GM18498 (cell line): ENCODE results near the gene TBCB.
"Not testable (repeated sequence)": the region's sequence is repeated elsewhere in the genome, so short reads cannot be mapped to it uniquely, and the experiment has no call there.

Source experiments
- ATAC-seq: cut with Tn5 transposase; IDR thresholded peaks from one replicate; pipeline ENCODE4 v1.9.1; 2021; ENCODE audit warnings: mild to moderate bottlenecking, moderate library complexity; ENCODE audit not compliant: unreplicated experiment

TBCB gene, protein sequence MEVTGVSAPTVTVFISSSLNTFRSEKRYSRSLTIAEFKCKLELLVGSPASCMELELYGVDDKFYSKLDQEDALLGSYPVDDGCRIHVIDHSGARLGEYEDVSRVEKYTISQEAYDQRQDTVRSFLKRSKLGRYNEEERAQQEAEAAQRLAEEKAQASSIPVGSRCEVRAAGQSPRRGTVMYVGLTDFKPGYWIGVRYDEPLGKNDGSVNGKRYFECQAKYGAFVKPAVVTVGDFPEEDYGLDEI

GRCh38 chr19:36115453-36116343 is at the start of gene TBCB:
Gene TBCB (plus strand): TSS chr19:36115468. CDS start chr19:36115561, 93 bp downstream.
- ATAC-seq, result peak; percentile 41

DNA sequence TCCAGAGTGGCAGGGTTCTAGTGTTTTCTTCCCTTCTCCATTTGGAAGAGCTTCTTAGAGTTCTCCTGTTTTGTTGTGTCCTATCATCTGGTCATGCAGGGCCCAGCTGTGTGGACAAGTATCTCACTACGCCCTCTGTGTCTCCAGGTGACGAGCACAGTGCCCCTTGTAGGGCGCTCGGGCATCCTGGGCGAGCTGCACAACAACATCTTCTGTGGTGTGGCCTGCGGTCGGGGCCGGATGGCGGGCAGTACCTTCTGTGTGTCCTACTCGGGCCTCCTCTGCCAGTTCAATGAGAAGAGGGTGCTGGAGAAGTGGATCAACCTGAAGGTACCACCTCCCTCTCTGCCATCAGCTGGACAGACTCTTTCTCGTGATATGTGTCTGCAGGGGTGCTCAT is 47.6 kb upstream of the TBCB start:
- no peak for ATAC-seq

- ATAC-seq, result not testable (repeated sequence)
Measured at GRCh38 chr19:36068810-36069499, 46.3 kb upstream of the TBCB start.

GRCh38 chr19:36072081-36072480 is 43.2 kb upstream of the TBCB start:
- no peak for ATAC-seq

DNA sequence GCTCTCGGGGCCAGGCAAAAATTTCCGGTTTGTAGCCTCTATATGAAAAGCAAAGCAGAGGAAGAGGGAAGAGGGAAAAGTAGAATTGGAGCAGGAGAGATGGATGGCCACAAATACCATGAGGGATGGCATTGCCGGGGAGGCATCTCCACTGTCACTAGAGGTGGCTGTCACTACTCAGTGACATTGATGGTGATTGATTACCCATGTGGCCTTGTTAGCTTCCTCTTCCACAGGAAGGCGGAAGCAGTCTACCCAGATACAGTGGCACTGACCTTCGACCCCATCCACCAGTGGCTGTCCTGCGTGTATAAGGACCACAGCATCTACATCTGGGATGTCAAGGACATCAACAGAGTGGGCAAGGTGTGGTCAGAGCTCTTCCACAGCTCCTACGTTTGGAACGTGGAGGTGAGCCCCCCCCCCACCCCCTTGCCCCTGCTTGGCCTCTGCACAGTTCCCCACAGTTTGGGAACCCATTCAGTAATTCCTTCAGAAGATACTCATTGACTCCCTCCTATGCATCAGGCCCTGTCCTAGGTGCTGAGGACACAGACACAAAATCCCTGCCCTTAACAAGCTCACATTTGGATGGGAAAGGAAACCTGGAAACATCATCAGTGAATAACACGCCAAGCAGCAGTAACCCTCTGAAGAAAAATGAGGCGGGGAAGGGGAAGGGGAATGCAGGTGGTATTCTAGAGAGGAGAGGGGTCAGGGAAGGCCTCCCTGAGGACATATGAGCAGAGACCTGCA is 42.0 kb upstream of the TBCB start:
- ATAC-seq, result no peak

GRCh38 chr19:36079389-36079945 is 35.8 kb upstream of the TBCB start:
- ATAC-seq, result no peak

DNA sequence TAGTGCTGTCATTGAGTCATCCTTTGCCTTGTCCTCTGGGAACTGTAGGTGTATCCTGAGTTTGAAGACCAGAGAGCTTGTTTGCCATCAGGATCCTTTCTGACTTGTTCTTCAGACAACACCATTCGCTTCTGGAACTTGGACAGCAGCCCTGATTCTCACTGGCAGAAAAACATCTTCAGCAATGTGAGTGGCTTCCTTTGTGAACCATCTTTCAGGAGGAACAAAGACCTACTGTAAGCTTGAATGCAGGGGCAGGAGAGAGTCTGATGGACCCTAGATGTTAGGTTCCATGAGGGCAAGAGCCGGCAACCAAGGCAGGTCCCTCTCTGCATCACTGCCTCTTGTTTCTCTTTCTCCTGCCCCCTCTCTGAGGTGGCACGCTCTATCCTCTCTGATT is 33.9 kb upstream of the TBCB start:
- ATAC-seq, result no peak

DNA sequence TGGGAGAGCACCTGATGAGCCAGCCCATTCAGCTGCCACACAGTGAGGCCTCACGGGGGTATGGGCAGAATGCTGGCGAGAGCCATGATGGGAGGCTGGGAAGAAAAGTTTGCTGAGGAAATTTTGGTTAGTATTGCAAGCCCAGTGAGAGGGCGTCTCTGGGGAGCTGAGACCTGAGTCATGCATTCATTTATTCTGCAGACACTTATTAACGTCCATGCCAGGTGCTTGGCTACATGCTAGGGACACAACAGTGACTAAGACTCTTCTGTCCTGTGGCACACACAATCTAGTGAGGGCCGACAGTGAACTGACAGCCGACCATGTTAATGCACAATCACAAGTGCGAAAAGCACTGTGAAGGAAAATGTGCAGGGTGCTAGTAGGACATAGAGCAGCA is 33.4 kb upstream of the TBCB start:
- no peak for ATAC-seq

GRCh38 chr19:36082916-36083315 is 32.4 kb upstream of the TBCB start:
- no peak for ATAC-seq

DNA sequence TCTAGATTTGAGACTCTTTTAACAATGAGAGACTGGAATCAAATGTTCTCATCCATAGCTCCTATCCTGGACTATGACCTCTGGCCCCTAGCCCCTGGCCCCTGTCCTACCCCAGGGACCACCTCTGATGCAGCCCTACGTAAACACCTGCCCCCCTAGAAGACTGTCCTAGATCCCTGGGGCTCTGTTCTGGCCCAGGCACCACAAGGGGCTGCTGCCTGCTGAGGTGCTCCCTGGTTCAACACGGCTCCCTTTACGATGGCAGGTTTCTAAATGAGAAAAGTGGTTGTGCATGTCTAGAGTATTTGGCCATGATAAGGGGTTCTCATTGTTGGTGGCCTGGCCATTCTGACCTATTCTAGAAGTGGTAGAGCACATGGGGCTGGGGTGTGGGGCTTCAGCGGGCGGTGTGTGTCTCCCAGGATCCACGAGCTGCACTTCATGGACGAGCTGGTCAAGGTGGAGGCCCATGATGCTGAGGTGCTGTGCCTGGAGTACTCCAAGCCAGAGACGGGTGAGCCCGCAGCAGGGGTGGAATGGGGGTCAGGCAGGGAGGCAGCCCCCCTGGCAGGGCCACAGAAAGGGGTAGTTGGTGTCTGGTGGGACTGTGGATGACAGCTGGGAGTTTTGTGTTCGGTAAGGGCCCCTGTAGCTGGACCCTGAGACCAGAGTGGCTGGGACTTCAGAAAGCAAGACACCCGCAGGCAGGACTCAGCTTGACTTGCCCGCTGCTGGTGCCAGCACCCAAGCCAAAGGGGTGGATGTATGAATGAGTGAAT is 30.8 kb upstream of the TBCB start:
- no peak for ATAC-seq

GRCh38 chr19:36086326-36086725 is 28.9 kb upstream of the TBCB start:
- ATAC-seq, result no peak

GRCh38 chr19:36089847-36090246 is 25.4 kb upstream of the TBCB start:
- ATAC-seq, result no peak

DNA sequence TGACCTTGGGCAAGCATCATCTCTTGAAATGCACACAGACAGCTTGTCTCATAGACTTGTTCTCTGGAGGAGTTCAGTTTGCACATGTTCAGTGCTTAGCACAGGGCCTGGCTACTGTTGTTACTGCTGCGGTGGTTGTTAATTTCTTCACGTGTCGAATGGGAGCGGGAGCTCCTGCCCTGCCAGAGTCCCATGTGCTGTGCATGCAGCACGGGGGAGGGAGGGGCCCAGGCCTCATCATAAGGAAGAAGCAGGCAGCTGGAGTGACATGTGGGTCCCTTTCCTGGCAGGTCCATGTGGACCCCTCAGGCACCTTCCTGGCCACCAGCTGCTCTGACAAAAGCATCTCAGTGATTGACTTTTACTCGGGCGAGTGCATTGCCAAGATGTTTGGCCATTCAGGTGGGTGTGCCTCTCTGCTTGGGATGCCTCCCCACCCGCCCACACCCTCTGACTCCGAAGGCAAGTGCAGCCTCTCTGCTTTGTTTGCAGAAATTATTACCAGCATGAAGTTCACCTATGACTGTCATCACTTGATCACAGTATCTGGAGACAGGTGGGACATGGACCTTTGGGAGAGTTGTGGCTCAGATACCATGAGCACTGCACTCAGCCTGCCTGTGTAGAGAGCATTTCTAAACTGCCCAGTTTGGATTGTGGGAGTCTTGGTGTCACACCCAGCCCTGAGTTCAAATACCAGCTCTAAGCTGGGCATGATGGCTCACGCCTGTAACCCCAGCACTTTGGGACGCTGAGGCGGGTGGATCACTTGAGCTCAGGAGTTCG is 24.2 kb upstream of the TBCB start:
- ATAC-seq, result no peak

DNA sequence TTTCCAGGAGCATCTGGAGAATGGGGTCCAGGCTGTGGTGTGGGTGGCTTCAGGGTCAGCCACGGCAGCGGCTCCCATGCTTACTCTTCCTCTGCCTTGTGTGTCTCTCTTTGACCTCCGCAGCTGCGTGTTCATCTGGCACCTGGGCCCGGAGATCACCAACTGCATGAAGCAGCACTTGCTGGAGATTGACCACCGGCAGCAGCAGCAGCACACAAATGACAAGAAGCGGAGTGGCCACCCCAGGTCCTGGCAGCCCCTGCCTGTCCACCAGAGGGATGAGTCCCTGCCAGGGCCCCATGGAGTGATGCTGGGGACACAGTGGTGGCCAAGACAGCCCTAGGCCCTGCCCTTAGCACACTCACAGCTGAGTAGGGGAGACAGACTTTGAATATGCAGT is 22.7 kb upstream of the TBCB start:
- no peak for ATAC-seq

DNA sequence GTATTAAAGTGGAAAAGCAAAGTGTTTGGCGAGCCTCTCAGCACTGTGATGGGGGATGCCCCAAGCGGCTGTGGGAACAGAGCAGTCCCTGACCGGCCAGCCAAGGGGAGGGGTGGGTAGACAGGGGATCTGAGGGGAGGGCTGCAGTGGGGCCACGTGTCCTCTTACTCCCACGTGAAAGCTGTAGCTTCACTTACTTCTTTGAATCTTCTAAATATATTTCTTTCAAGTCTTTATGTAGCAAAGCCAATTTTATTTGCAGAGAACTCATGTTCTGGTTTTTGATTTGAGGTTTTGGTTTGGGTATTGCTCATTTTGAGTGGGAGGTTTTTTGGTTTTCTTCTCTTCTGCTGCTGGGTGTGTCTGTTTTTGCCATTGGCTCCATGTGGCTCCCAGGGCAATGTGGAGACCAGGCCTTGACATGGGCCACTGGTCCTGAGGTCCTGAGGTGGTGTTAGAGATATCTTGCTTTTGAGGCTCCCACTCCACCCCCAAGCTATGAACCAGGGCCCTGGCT is 22.1 kb upstream of the TBCB start:
- no peak for ATAC-seq

DNA sequence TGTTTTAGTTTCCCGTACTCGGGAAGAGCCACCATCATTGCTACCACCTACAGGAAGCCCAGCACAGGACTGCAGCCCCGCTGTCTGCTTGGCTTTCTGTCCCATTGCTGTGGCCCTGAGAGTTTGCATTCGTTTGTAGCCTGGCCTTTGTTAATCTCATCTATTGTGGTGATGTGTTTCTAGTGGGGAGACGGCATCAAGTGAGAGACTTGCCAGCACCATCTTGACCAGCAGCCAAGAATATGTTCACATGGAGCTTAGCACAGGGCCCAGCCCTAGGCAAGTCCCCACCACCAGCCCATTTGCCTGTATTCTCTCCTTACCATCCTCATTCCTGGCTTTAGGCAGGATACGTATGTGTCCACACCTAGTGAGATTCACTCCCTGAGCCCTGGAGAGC is 21.6 kb upstream of the TBCB start:
- no peak for ATAC-seq

- ATAC-seq, result no peak
Measured at GRCh38 chr19:36097036-36097435, 18.2 kb upstream of the TBCB start.

DNA sequence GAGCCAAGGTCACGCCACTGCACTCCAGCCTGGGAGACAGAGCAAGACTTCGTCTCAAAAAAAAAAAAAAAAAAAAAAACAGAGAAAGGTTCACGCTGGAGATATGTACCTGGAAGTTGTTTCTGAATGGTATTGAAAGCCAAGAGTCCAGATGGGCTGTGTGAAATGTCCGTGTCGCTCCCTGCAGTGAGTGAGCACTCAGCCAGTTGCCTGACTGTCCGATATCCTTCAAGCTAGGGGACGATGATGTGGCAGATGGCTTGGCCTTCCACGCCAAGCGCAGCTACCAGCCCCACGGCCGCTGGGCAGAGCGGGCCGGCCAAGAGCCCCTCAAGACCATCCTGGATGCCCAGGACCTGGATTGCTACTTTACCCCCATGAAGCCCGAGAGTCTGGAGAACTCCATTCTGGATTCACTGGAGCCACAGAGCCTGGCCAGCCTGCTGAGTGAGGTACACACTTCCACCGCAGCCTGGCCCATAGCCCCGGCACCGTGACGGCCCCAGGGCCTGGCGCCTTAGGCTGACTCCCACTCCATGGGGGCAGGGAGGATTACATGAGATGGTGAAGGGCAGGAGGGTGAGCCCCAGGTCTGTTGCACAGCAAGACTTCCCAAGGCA is 16.0 kb upstream of the TBCB start:
- no peak for ATAC-seq
